Measurements from ENCODE around the gene IRF8. TPM values are rescaled to one million over a fixed set of nuclear protein-coding genes. Genes with fewer than 3 reads are reported as not detected.

Gene IRF8, protein sequence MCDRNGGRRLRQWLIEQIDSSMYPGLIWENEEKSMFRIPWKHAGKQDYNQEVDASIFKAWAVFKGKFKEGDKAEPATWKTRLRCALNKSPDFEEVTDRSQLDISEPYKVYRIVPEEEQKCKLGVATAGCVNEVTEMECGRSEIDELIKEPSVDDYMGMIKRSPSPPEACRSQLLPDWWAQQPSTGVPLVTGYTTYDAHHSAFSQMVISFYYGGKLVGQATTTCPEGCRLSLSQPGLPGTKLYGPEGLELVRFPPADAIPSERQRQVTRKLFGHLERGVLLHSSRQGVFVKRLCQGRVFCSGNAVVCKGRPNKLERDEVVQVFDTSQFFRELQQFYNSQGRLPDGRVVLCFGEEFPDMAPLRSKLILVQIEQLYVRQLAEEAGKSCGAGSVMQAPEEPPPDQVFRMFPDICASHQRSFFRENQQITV
- not detected for polyA plus RNA-seq (2012; ENCODE audit: insufficient read length, low read depth)

DNA sequence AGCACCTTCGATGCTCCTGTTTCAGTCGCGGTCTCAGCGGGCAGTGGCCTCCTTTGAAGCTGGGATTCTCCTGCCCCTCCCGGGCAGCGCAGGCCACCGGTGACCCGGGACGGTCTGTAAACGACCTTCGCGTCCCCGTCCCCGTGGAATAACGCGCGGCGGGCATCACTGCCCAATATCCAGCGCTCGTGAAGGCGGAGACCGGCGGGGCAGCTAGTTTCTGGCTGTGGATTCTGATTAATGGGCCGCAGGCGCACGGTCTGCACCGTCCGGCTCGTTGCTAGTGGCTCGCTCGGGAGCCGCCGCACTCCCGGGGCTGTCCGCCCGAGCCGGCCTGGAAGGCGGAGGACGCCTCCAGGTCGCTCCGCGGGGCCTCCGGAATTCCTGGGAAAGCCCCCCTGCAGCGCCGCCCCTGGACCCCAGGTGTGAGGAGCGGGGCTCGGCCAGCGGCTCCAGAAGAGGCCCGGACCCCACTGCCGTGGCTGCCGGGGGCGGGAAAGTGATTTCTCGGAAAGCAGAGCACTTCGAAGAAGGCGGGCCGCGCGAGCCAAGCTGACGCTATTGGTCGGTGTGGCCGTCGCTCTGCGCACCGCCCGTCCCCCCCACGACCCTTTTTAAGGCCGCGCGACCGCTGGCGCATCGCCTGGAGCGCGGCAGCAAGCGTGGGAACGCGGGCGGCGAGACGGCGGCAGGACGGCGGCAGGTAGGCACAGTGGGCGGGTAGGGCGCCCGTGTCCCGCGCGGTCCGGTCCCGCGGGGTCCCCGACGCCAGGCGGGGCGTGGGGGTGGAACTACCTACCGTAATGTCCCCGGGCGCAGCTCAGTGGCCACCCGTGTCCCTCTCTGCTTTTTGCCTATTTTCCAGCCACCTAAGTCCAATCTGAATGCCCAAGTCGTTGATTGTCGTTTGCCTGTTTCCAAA lies at the start of gene IRF8:
Gene IRF8 (plus strand): TSS at position 642 of the 922 bp plus-strand sequence. CDS start 3,854 bp downstream, outside the sequence.
- TF ChIP-seq TAF1 (IDR thresholded peaks at IDR 0.05; ENCODE audit: borderline replicate concordance, insufficient read depth, low read length) = no peak
- no peak for TF ChIP-seq POLR2AphosphoS5 (IDR thresholded peaks at IDR 0.05; ENCODE audit: low read depth, low read length)

DNA sequence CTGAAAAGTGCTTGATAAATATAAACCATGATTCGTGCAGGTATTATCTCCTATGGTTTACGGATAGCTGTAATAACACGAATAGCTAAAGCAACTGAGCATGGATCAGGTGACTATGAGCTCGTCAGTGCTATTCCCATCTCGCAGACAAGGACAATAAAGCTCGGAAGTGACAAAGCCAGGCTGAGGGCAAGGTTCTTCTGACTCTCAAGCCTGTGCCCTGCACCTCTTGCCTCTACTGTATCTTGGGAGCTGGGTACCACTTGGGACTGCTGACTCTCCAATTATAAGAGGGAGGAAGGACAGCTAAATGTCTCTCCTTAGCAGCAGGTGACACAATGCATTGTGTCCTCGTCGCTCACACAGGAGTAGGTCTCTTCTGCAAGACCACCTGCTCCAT lies 49.6 kb upstream of the IRF8 start:
- TF ChIP-seq TAF1 (IDR thresholded peaks at IDR 0.05; ENCODE audit: borderline replicate concordance, insufficient read depth, low read length) (no peak), FOXP2 (optimal IDR thresholded peaks at IDR 0.05; ENCODE audit: borderline replicate concordance, extremely low read depth, extremely low read length, insufficient read depth) (no peak), POLR2AphosphoS5 (IDR thresholded peaks at IDR 0.05; ENCODE audit: low read depth, low read length) (no peak)

DNA sequence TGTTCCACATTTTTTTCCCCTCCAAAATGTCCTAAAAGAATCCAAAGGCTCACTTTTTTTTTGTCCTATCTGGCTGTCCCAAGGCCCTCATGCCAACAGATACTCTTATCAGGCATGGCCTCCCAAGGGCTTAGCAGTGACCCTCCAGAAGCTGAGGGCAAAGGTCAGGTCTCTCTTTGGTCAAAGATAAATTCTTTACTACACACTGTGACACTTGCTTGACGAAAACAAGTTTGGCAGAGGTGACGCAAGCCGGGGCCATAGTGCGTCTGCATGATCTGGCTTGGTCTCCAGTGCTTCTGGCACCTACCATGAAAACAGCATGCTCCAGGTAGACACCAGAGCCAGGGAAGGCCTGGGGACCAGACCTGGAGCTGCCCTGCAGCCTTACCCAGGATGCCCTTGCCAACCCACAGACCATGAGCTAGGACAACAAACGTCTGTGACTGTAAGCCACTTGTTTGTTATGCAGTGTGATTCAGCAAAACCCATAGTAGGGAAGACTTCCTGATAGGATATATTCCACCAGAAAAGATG lies 48.5 kb upstream of the IRF8 start:
- no peak for TF ChIP-seq FOXP2 (optimal IDR thresholded peaks at IDR 0.05; ENCODE audit: borderline replicate concordance, extremely low read depth, extremely low read length, insufficient read depth)
- no peak for TF ChIP-seq TAF1 (IDR thresholded peaks at IDR 0.05; ENCODE audit: borderline replicate concordance, insufficient read depth, low read length)
- TF ChIP-seq, protein P1, sequence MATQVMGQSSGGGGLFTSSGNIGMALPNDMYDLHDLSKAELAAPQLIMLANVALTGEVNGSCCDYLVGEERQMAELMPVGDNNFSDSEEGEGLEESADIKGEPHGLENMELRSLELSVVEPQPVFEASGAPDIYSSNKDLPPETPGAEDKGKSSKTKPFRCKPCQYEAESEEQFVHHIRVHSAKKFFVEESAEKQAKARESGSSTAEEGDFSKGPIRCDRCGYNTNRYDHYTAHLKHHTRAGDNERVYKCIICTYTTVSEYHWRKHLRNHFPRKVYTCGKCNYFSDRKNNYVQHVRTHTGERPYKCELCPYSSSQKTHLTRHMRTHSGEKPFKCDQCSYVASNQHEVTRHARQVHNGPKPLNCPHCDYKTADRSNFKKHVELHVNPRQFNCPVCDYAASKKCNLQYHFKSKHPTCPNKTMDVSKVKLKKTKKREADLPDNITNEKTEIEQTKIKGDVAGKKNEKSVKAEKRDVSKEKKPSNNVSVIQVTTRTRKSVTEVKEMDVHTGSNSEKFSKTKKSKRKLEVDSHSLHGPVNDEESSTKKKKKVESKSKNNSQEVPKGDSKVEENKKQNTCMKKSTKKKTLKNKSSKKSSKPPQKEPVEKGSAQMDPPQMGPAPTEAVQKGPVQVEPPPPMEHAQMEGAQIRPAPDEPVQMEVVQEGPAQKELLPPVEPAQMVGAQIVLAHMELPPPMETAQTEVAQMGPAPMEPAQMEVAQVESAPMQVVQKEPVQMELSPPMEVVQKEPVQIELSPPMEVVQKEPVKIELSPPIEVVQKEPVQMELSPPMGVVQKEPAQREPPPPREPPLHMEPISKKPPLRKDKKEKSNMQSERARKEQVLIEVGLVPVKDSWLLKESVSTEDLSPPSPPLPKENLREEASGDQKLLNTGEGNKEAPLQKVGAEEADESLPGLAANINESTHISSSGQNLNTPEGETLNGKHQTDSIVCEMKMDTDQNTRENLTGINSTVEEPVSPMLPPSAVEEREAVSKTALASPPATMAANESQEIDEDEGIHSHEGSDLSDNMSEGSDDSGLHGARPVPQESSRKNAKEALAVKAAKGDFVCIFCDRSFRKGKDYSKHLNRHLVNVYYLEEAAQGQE (IDR thresholded peaks at IDR 0.05; ENCODE audit: insufficient read depth in 1 of 2, low read depth in 2 of 2, low read length in 2 of 2) = no peak
- no peak for TF ChIP-seq POLR2AphosphoS5 (IDR thresholded peaks at IDR 0.05; ENCODE audit: low read depth, low read length)
- TF ChIP-seq SIN3A (IDR thresholded peaks at IDR 0.05; ENCODE audit: borderline replicate concordance, insufficient read depth, low read length) = no peak

DNA sequence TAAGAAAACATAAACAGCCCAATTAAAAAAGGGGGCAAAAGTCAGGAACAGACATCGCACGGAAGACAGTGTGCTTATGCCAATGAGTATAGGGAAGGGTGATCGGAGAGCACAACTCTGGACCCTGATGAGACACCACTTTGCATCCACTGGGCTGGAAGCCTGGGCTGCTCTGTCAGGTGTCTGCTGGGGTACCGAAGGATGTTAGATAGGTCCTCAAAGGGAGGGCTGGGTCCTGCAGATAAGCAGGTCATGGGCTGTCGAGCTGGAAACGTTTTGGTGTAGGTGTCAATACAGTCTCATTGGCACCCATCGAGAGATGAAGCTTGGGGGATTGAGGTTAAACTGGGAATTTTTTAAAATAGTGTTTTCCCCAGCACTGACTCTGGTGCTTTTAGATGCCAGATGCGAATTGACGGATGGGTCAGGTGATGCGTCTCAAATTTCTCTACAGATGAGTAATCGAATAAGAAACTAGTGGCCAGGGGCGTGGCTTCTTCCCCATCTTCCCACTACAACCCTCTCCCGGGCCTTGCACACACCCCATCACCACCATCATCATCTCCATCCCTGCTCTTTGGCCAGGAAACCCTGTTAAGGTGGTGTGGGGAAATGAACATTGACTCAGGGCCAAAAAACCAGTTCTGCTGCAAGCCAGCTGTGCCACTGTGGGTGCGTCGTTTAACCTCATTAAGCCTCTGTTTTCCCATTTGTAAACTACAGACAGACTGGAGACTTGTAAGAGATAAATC lies 47.8 kb upstream of the IRF8 start:
- TF ChIP-seq POLR2AphosphoS5 (IDR thresholded peaks at IDR 0.05; ENCODE audit: low read depth, low read length) (no peak), FOXP2 (optimal IDR thresholded peaks at IDR 0.05; ENCODE audit: borderline replicate concordance, extremely low read depth, extremely low read length, insufficient read depth) (no peak), SIN3A (IDR thresholded peaks at IDR 0.05; ENCODE audit: borderline replicate concordance, insufficient read depth, low read length) (no peak), TAF1 (IDR thresholded peaks at IDR 0.05; ENCODE audit: borderline replicate concordance, insufficient read depth, low read length) (no peak)
- TF ChIP-seq, protein P1 (IDR thresholded peaks at IDR 0.05; ENCODE audit: insufficient read depth in 1 of 2, low read depth in 2 of 2, low read length in 2 of 2) = no peak

DNA sequence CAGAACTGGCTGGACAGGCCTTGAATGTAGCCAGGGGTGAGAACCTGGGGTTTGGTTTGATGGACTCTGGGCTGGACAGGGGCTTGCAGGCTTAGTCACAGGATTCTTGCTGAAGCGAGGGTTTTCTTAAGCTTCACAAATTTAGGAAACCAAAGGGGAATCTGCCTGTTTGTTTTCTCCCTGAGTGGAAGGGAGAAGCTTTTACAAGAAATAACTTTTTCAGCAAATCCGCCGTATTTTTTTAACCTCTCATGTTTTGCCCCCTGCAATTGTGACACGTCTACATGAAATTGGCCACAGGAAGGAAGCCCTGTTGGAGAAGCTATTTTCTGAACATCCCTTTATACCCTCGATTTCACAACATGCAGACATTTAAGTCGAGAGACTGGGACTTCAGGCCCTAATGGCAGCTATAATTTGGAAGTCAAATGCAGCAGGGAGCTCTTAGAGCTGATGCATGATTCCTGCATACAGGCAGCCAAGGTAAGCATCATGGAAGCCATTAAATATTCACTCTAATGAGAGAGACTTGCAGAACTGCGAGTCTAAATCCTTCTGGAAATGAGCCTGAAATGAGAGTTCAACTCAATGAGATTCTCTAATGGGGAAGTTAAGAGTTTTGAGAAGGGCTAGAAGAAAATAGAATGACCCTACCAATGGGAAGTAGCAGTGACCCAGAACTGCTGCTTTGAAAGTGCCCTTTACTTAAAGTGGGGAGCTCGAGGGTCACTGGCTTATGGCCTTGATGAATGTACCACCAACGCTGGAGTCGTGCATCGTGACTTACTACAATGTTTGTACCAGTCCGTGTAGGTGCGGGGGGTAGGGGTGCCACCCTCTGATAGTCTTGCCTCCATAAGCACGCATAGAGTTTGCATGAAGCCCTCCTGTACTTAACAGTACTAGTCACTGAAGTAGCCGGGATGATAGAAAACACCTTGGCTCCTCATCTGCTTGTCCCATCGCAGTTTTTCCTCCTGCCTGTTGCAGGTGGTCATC lies 45.1 kb upstream of the IRF8 start:
- TF ChIP-seq TAF1 (IDR thresholded peaks at IDR 0.05; ENCODE audit: borderline replicate concordance, insufficient read depth, low read length) = no peak
- TF ChIP-seq, protein P1 (IDR thresholded peaks at IDR 0.05; ENCODE audit: insufficient read depth in 1 of 2, low read depth in 2 of 2, low read length in 2 of 2) = no peak
- no peak for TF ChIP-seq POLR2AphosphoS5 (IDR thresholded peaks at IDR 0.05; ENCODE audit: low read depth, low read length)
